ENCODE data around the gene DOK5. TPM values are rescaled to one million over a fixed set of nuclear protein-coding genes. Genes with fewer than 3 reads are reported as not detected.

Gene DOK5
- total RNA-seq, 2 experiments from 2014 or later: not detected

GRCh38 chr20:54560357-54560756, 85.0 kb downstream of the DOK5 start:
- TF ChIP-seq CTCF (conservative IDR thresholded peaks at IDR 0.05; ENCODE audit: low read length): no peak
- TF ChIP-seq EZH2phosphoT487 (IDR thresholded peaks at IDR 0.05; ENCODE audit: borderline replicate concordance, low read depth, low read length): no peak
- POLR2A ChIA-PET: no interaction called here
- no peak for DNase-seq (ENCODE audit: low spot score)
- no peak overlapping the region for H3K4me2 ChIP-seq (ENCODE audit: low read length)
- H3K9me3 ChIP-seq (ENCODE audit: low read length): no peaks in the 10 kb centered on the region
- no peaks in the 10 kb centered on the region for H4K20me1 ChIP-seq (ENCODE audit: insufficient read depth, low read length)
- BruUV-seq (replicated peaks): no TSS peak
- no peaks in the 10 kb centered on the region for H3K9me2 ChIP-seq (ENCODE audit: insufficient read depth, low read length)
- no peak overlapping the region for H2AFZ ChIP-seq (ENCODE audit: low read length)
- CTCF ChIA-PET (ENCODE audit: unreplicated experiment): no interaction called here
- H3K79me2 ChIP-seq (ENCODE audit: insufficient read depth, low read depth, low read length): no peaks in the 10 kb centered on the region
- H3K4me1 ChIP-seq (ENCODE audit: insufficient read depth, low read length, poor library complexity, severe bottlenecking): no peaks in the 10 kb centered on the region
- no peaks in the 10 kb centered on the region for H3K36me3 ChIP-seq (ENCODE audit: insufficient read depth, low read length)
- intact Hi-C loops (cut with micrococcal nuclease; ENCODE audit: unreplicated experiment): no loop called here
- H3K4me3 ChIP-seq (ENCODE audit: low read depth, low read length, poor library complexity, severe bottlenecking): no peak overlapping the region
- H3K27ac ChIP-seq (ENCODE audit: low read depth, low read length, poor library complexity, severe bottlenecking): no peak overlapping the region

GRCh38 chr20:54565255-54565654, 89.9 kb downstream of the DOK5 start:
- intact Hi-C loops (cut with micrococcal nuclease; ENCODE audit: unreplicated experiment): no loop called here
- ChIA-PET CTCF (ENCODE audit: unreplicated experiment) (no interaction called here), POLR2A (no interaction called here)
- TF ChIP-seq EZH2phosphoT487 (IDR thresholded peaks at IDR 0.05; ENCODE audit: borderline replicate concordance, low read depth, low read length) (no peak), CTCF (conservative IDR thresholded peaks at IDR 0.05; ENCODE audit: low read length) (no peak)
- Histone ChIP-seq H3K4me2 (ENCODE audit: low read length) (no peak overlapping the region), H3K27ac (ENCODE audit: low read depth, low read length, poor library complexity, severe bottlenecking) (no peak overlapping the region), H3K36me3 (ENCODE audit: insufficient read depth, low read length) (no peaks in the 10 kb centered on the region), H3K79me2 (ENCODE audit: insufficient read depth, low read depth, low read length) (no peaks in the 10 kb centered on the region), H3K9me2 (ENCODE audit: insufficient read depth, low read length) (no peaks in the 10 kb centered on the region), H3K4me3 (ENCODE audit: low read depth, low read length, poor library complexity, severe bottlenecking) (no peak overlapping the region), H4K20me1 (ENCODE audit: insufficient read depth, low read length) (no peaks in the 10 kb centered on the region), H3K4me1 (ENCODE audit: insufficient read depth, low read length, poor library complexity, severe bottlenecking) (no peaks in the 10 kb centered on the region), H3K9me3 (ENCODE audit: low read length) (no peaks in the 10 kb centered on the region), H2AFZ (ENCODE audit: low read length) (no peak overlapping the region)
- no TSS peak for BruUV-seq (replicated peaks)
- DNase-seq (ENCODE audit: low spot score): no peak

DNA sequence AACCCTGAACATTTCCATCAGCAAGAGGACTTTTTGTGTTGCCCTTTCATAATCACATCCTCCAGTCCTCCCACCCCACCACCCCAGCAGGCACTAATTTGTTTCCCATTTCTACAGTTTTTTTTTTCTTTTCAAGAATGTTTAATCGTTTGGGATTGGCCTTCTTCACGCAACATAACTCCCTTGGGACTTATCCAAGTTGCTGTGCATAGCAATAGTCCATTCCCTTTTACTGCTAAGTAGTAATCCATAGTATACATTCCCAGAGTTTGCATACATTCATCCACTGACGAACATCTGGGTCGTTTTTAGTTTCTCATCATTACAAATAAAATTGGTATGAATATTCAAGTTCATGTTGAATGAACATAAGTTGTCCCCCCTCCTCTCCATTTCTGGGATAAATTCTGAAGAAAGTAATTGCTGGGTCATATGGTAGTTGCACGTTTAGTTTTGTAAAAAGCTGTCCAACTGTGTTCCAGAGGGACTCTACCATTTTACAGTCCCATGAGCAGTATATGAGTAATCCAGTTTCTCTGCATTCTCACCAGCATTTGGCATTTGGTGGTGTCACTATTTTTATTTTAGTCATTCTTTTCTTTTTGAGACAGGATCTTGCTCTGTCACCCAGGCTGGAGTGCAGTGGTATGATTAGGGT, 90.8 kb downstream of the DOK5 start:
- Histone ChIP-seq H3K4me1 (ENCODE audit: insufficient read depth, low read length, poor library complexity, severe bottlenecking) (no peaks in the 10 kb centered on the region), H3K79me2 (ENCODE audit: insufficient read depth, low read depth, low read length) (no peaks in the 10 kb centered on the region), H4K20me1 (ENCODE audit: insufficient read depth, low read length) (no peaks in the 10 kb centered on the region), H2AFZ (ENCODE audit: low read length) (no peak overlapping the region), H3K4me2 (ENCODE audit: low read length) (no peak overlapping the region), H3K9me2 (ENCODE audit: insufficient read depth, low read length) (no peaks in the 10 kb centered on the region), H3K27ac (ENCODE audit: low read depth, low read length, poor library complexity, severe bottlenecking) (no peak overlapping the region), H3K36me3 (ENCODE audit: insufficient read depth, low read length) (no peaks in the 10 kb centered on the region), H3K9me3 (ENCODE audit: low read length) (no peaks in the 10 kb centered on the region), H3K4me3 (ENCODE audit: low read depth, low read length, poor library complexity, severe bottlenecking) (no peak overlapping the region)
- DNase-seq (ENCODE audit: low spot score): no peak
- intact Hi-C loops (cut with micrococcal nuclease; ENCODE audit: unreplicated experiment): no loop called here
- no TSS peak for BruUV-seq (replicated peaks)
- CTCF ChIA-PET (ENCODE audit: unreplicated experiment): no interaction called here
- TF ChIP-seq CTCF (conservative IDR thresholded peaks at IDR 0.05; ENCODE audit: low read length) (no peak), EZH2phosphoT487 (IDR thresholded peaks at IDR 0.05; ENCODE audit: borderline replicate concordance, low read depth, low read length) (no peak)
- POLR2A ChIA-PET: interaction anchor here (0.6 kb wide), 1 partner anchor 1247 kb away, joined by 8 read pairs; no protein-coding TSS in a partner anchor

All from OCI-LY7 (cell line).